MM.1S (cell line): ENCODE data around the gene CHERP.

Experiments
- EZH2 ChIP-seq: fragments of 300-600 bp; sonication (generic); optimal IDR thresholded peaks from 2 replicates; pipeline ENCODE3; 2017; ENCODE audit warnings: low read depth, mild to moderate bottlenecking, antibody characterized with exemption, low read length, mixed read lengths
- EZH2phosphoT487 ChIP-seq: fragments of 300-600 bp; sonication (generic); IDR thresholded peaks from 2 replicates; pipeline ENCODE4 v1.6.1; 2018; ENCODE audit warnings: antibody characterized with exemption, low read length
- TF ChIP-seq, protein P1 (sequence below): fragments of 300-600 bp; sonication (generic); IDR thresholded peaks from 2 replicates; pipeline ENCODE4 v1.5.1; 2016; ENCODE audit warnings: antibody characterized with exemption, low read length, mixed read lengths

DNA sequence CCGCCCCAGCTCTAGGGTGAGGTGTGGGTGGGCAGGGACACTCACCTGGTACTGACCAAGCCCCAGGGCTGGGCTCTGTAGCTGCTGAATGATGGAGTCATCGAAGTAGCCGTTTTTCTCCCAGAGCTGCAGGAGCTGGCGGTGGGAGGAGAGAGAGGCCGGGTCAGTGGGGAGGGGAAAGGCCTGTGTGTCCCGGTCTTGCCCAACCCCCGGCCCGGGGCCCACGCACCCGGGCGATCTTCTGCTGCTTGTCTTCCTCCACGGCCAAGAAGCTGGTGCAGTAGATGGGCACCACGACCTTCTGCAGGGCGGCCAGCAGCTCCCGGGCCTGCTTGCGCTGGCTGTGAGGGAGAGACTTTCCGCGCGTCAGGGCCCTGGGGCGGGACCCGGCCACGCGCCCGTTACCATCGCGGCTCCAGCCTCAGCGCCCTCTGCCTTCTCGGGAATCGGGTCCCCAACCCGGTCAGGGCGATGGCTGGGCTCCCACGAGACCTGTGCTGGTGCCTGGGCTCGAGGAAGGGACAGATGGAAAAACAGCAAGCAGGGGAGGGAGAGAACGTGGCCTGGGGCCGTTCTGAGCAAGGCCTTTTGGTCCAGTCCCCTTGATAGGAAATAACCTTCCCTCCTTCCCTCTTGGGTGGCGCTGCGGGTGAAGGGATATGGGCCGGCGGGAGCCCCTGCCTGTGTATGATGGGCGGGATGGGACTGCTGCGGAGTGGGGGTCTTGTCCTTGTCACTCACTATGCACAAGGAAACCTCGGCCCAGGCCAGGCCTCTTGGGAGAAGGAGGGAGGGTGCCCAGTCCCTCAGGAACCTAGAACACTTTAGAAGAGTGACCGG, 11.5 kb downstream of the CHERP start:
- TF ChIP-seq, protein P1, sequence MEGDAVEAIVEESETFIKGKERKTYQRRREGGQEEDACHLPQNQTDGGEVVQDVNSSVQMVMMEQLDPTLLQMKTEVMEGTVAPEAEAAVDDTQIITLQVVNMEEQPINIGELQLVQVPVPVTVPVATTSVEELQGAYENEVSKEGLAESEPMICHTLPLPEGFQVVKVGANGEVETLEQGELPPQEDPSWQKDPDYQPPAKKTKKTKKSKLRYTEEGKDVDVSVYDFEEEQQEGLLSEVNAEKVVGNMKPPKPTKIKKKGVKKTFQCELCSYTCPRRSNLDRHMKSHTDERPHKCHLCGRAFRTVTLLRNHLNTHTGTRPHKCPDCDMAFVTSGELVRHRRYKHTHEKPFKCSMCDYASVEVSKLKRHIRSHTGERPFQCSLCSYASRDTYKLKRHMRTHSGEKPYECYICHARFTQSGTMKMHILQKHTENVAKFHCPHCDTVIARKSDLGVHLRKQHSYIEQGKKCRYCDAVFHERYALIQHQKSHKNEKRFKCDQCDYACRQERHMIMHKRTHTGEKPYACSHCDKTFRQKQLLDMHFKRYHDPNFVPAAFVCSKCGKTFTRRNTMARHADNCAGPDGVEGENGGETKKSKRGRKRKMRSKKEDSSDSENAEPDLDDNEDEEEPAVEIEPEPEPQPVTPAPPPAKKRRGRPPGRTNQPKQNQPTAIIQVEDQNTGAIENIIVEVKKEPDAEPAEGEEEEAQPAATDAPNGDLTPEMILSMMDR: no peak
- TF ChIP-seq EZH2 (no peak), EZH2phosphoT487 (no peak)
